Spinal cord (tissue), 10 donors: ENCODE data around the gene PRPS1L1. TPM values are rescaled to one million over a fixed set of nuclear protein-coding genes. Genes with fewer than 3 reads are reported as not detected.

ENCODE experiments used
- DNase-seq, 6 donors: peaks; one replicate each; pipeline versions ENCODE4 v3.0.0 to v3.0.0-alpha.2; 2013 to 2015; ENCODE audit warnings: low spot score in 6 of 6, low read depth in 4 of 6
- H3K27ac ChIP-seq: one replicate; pipeline ENCODE4 v1.5.1; 2013; ENCODE audit warnings: low read depth, low read length, control low read depth
- H3K27me3 ChIP-seq: one replicate; pipeline ENCODE4 v1.6.1; 2013; ENCODE audit warnings: low read length; ENCODE audit not compliant: control insufficient read depth, insufficient read depth
- H3K36me3 ChIP-seq: one replicate; pipeline ENCODE4 v1.6.1; 2013; ENCODE audit warnings: low read length; ENCODE audit not compliant: control insufficient read depth, insufficient read depth
- H3K4me1 ChIP-seq: one replicate; pipeline ENCODE4 v1.6.1; 2013; ENCODE audit warnings: low read length; ENCODE audit not compliant: control insufficient read depth, insufficient read depth
- H3K4me3 ChIP-seq: one replicate; pipeline ENCODE4 v1.5.1; 2013; ENCODE audit warnings: low read depth, low read length, control low read depth
- H3K9me3 ChIP-seq: one replicate; pipeline ENCODE4 v1.6.1; 2013; ENCODE audit warnings: low read length; ENCODE audit not compliant: control insufficient read depth, insufficient read depth
- WGBS: methylation state at CpG from one replicate; pipeline ENCODE4 v1.1.5; 2013; ENCODE audit warnings: missing lambda C conversion rate; ENCODE audit not compliant: insufficient coverage; 5-methylcytosine and 5-hydroxymethylcytosine counted together
- long read RNA-seq, 4 donors: transcript quantifications; one replicate each; lab custom pipeline, GENCODE V29; 2026
- polyA plus RNA-seq, 2 donors: library from polyadenylated mRNA; unstranded; fragments of 120-200 nt; gene quantifications; one replicate each; pipeline ENCODE4 v1.2.1, GENCODE V29; 2013; ENCODE audit not compliant: insufficient read length in 2 of 2
- total RNA-seq, 2 donors: library from RNA; depleted of rRNA in 1 of 2; stranded (reverse); fragments of 120-200 nt in 1 of 2; fragments of >200 nt in 1 of 2; gene quantifications; one replicate each; pipeline versions ENCODE4 v1.2.3 to v1.2.4, GENCODE V29; 2013 to 2014
- donor health status: healthy.

Gene PRPS1L1
- total RNA-seq: not detected
- polyA plus RNA-seq: not detected
- long read RNA-seq, donor 1: 0 reads
- long read RNA-seq, donor 2: 0 reads
- long read RNA-seq, donor 3: 0 reads
- long read RNA-seq, donor 4: 0 reads

DNA sequence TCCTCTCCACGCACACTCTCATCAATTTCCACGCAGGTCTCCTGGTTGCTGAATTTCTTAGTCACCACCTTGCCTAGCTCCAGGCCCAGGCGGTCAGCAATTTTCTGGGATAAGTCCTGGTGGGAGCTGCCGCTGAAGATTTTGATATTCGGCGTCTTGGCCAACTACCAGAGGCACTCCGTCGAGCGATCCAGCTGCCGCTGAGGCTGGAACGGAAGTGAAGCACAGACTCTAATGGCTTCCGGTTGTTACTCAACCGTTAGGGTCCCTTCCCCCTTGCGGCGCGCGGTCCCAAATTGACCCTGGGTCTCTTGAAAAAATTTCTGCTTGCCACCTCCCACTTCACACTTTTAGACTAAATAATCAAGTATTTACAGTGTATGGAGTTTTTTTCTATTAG lies at the start of gene PRPS1L1:
Gene PRPS1L1, minus strand, starts transcription at position 219 of the 400 bp plus-strand sequence.
- DNase-seq: no peak
- Histone ChIP-seq H3K4me3 (no peak within 1 kb of the TSS), H3K27ac (no peak within 1 kb of the TSS), H3K27me3 (no peaks in the 10 kb centered on the region), H3K4me1 (no peaks in the 10 kb centered on the region), H3K9me3 (no peaks in the 10 kb centered on the region), H3K36me3 (no peaks in the 10 kb centered on the region)
- whole genome bisulfite sequencing: 98% methylated on average over 11 of the region's 17 CpGs

- no peak for DNase-seq
- no peak overlapping the region for H3K4me3 ChIP-seq
- H3K4me1 ChIP-seq: no peaks in the 10 kb centered on the region
- no CpG with 5 or more reads among the region's 1 CpG for WGBS
- H3K27ac ChIP-seq: no peak overlapping the region
- H3K9me3 ChIP-seq: peaks cover under 1% of the 10 kb centered on the region
- H3K36me3 ChIP-seq: no peaks in the 10 kb centered on the region
- no peaks in the 10 kb centered on the region for H3K27me3 ChIP-seq
Observed at GRCh38 chr7:18076461-18076860, 48.8 kb upstream of the PRPS1L1 start.

DNA sequence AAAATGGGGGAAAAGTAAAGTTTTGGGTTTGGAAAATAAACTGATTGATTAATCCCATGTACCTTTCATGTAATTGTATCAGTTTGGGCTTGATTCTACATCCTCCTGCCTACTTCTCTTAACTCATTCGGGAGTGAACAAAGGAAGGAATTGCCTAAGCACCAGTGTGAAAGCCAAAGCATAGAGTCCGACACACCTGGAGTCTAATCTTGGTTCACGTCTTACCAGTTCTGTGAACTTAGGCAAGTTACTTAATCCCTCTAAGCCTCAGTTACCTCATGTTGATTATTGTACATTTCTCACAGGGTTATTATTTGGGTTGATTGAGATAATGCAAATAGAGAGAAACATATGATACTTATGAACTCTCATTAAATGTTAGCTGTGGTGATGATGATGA lies 41.1 kb upstream of the PRPS1L1 start:
- H3K9me3 ChIP-seq: no peaks in the 10 kb centered on the region
- no peaks in the 10 kb centered on the region for H3K27me3 ChIP-seq
- no peak for DNase-seq
- H3K27ac ChIP-seq: no peak overlapping the region
- no peaks in the 10 kb centered on the region for H3K4me1 ChIP-seq
- H3K36me3 ChIP-seq: no peaks in the 10 kb centered on the region
- 100% methylated on average over 1 of the region's 3 CpGs for WGBS
- H3K4me3 ChIP-seq: no peak overlapping the region

DNA sequence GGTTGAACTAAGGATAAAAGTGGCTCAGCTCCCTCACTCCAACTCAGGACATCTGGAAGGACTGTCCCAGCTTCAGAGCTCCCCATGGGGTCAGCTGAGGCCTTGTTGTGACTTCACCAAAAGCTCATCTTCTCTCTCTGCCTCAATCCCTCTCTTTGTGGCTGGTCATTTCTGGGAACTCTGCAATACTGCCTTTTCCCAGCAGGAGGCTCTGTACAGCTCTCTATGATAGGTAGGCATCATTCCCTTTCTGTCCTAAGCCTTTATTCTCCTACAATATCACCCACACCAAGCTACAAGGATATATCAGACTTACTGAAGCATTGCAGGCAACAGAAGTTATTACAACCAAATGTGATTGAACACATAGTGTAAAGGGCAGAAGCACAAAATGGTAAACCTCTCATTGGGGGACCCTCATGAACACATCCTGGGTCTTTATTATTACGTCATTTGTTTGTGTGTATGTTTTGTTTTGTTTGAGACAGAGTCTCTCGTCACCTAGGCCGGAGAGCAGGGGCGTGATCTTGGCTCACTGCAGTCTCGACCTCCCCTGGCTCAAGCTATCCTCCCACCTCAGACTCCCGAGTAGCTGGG lies 36.7 kb upstream of the PRPS1L1 start:
- H3K9me3 ChIP-seq: no peaks in the 10 kb centered on the region
- H3K36me3 ChIP-seq: no peaks in the 10 kb centered on the region
- no peak for DNase-seq
- no CpG with 5 or more reads among the region's 6 CpGs for WGBS
- H3K27ac ChIP-seq: no peak overlapping the region
- no peaks in the 10 kb centered on the region for H3K4me1 ChIP-seq
- H3K4me3 ChIP-seq: no peak overlapping the region
- H3K27me3 ChIP-seq: no peaks in the 10 kb centered on the region

GRCh38 chr7:18063149-18063901 lies 35.7 kb upstream of the PRPS1L1 start:
- Histone ChIP-seq H3K4me3 (no peak overlapping the region), H3K27ac (no peak overlapping the region), H3K27me3 (no peaks in the 10 kb centered on the region), H3K4me1 (no peaks in the 10 kb centered on the region), H3K9me3 (no peaks in the 10 kb centered on the region), H3K36me3 (no peaks in the 10 kb centered on the region)
- 83% methylated on average over 3 of the region's 5 CpGs for WGBS
- no peak for DNase-seq

DNA sequence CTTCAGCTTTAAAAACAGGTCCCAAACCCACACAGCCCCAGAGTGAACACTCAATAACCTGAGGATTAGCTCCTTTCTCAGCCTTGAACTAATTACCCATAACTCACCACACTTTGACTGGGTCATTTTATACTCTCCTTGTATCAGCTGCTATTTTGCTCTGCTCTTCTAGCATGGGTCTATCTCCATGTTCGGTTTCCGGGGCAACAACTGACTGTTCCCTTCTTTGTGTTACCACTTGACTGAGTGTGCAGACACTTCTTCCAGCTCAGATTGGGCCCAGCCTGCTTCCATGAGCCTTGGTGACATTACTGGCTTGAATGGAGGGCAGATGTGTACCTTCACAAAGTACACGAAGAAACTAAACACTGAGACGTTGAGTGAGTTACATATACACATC lies 31.5 kb upstream of the PRPS1L1 start:
- Histone ChIP-seq H3K4me3 (no peak overlapping the region), H3K27me3 (no peaks in the 10 kb centered on the region), H3K36me3 (no peaks in the 10 kb centered on the region), H3K27ac (no peak overlapping the region), H3K9me3 (no peaks in the 10 kb centered on the region), H3K4me1 (no peaks in the 10 kb centered on the region)
- DNase-seq: peak in 2 of 6 donors; percentile 3 to 9
- 100% methylated on average over 2 of the region's 4 CpGs for WGBS

GRCh38 chr7:18053941-18054340 lies 26.3 kb upstream of the PRPS1L1 start:
- no peak for DNase-seq
- Histone ChIP-seq H3K9me3 (no peaks in the 10 kb centered on the region), H3K27ac (no peak overlapping the region), H3K36me3 (no peaks in the 10 kb centered on the region), H3K27me3 (no peaks in the 10 kb centered on the region), H3K4me3 (no peak overlapping the region), H3K4me1 (no peaks in the 10 kb centered on the region)
- WGBS: no CpG with 5 or more reads among the region's 2 CpGs

- no peaks in the 10 kb centered on the region for H3K4me1 ChIP-seq
- no peak for DNase-seq
- H3K27ac ChIP-seq: no peak overlapping the region
- H3K27me3 ChIP-seq: no peaks in the 10 kb centered on the region
- WGBS: no CpG with 5 or more reads among the region's 2 CpGs
- H3K36me3 ChIP-seq: no peaks in the 10 kb centered on the region
- H3K4me3 ChIP-seq: no peak overlapping the region
- H3K9me3 ChIP-seq: no peaks in the 10 kb centered on the region
Observed at GRCh38 chr7:18053177-18053928, 25.7 kb upstream of the PRPS1L1 start.

DNA sequence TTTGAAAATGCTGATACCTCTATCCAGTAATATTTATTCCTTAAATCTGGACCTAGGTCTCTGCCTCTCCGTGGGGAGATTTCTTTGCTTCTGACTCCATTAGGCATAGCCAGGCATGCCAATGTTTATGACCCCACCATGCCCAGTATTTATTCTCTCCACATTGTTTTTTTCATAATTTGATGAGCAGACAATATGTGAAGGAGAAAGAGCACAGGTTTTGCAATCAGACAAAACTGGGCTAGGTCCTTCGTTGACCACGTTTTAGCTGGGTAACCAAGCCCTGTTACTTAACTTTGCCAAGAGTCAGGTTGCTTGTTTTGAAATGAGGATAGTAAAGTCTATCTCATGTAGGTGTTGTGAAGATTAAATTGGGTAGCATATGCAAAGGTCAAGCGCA lies 21.6 kb upstream of the PRPS1L1 start:
- H3K4me1 ChIP-seq: no peaks in the 10 kb centered on the region
- H3K36me3 ChIP-seq: no peaks in the 10 kb centered on the region
- WGBS: 75% methylated on average over 2 of the region's 4 CpGs
- no peak overlapping the region for H3K4me3 ChIP-seq
- no peak overlapping the region for H3K27ac ChIP-seq
- H3K27me3 ChIP-seq: no peaks in the 10 kb centered on the region
- no peak for DNase-seq
- no peaks in the 10 kb centered on the region for H3K9me3 ChIP-seq
